Uterus (tissue), 2 donors: Measurements from ENCODE around the gene SRGAP1.

Experiments used
- POLR2A ChIP-seq, 2 donors: fragments of 450-650 bp; IDR thresholded peaks; one replicate each; pipeline ENCODE4 v1.6.1; 2016; ENCODE audit warnings: antibody characterized with exemption in 2 of 2, mild to moderate bottlenecking in 1 of 2, moderate library complexity in 1 of 2
- TF ChIP-seq, protein P1 (sequence below), 4 experiments: fragments of 200-600 bp in 2 of 4; fragments of 450-650 bp in 2 of 4; sonication (generic) in 2 of 4; IDR thresholded peaks; one replicate each; pipeline ENCODE4 v1.5.1; 2016 to 2019; ENCODE audit warnings: antibody characterized with exemption in 4 of 4, mild to moderate bottlenecking in 2 of 4, moderate library complexity in 1 of 4

DNA sequence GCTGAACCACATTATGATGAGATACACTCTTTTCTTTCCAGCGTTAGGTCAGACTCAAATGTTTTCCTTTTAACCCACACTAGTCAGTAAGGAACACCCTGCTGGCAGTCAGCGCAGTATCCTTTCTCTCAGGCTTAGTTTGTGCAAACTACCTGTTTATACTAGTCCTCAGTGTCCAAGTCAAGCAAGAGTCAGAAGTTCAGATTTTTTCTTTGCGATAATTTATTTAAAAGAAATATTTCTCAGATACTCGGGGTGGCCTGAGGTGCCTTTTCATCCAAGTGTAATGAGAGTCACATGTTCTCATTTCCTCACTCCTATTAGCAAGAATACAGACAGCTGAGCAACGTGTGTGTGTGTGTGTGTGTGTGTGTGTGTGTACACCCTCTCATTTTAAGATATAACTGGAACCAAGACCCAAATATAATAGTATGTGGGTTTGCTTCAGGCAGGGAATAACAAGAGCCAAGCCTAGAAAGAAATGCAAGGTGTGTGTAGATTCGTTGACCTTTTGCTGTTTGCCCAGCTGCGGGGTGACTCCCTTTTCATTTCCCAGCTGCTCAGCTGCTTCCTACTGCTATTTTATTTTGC lies 194.9 kb downstream of the SRGAP1 start:
- TF ChIP-seq POLR2A (IDR thresholded peaks at IDR 0.05) = no peak
- TF ChIP-seq, protein P1, sequence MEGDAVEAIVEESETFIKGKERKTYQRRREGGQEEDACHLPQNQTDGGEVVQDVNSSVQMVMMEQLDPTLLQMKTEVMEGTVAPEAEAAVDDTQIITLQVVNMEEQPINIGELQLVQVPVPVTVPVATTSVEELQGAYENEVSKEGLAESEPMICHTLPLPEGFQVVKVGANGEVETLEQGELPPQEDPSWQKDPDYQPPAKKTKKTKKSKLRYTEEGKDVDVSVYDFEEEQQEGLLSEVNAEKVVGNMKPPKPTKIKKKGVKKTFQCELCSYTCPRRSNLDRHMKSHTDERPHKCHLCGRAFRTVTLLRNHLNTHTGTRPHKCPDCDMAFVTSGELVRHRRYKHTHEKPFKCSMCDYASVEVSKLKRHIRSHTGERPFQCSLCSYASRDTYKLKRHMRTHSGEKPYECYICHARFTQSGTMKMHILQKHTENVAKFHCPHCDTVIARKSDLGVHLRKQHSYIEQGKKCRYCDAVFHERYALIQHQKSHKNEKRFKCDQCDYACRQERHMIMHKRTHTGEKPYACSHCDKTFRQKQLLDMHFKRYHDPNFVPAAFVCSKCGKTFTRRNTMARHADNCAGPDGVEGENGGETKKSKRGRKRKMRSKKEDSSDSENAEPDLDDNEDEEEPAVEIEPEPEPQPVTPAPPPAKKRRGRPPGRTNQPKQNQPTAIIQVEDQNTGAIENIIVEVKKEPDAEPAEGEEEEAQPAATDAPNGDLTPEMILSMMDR (IDR thresholded peaks at IDR 0.05) = no peak
